ENCODE data around the gene GNAQ. TPM values are rescaled to one million over a fixed set of nuclear protein-coding genes. Genes with fewer than 3 reads are reported as not detected.
"Not testable (repeated sequence)": the region's sequence is repeated elsewhere in the genome, so short reads cannot be mapped to it uniquely, and the experiment has no call there.

Gene GNAQ
- polyA plus RNA-seq, 1 donor (not counting 4 experiments of a cell fraction or from before 2014, with no cell fraction given), result 64.3 TPM

- Histone ChIP-seq H3K4me3 (ENCODE audit: control insufficient read depth in 2 of 3, extremely low read depth in 1 of 3, insufficient read depth in 2 of 3, low read depth in 1 of 3, low read length in 3 of 3) (no peak overlapping the region), H3K9ac (ENCODE audit: control insufficient read depth, extremely low read depth, insufficient read depth, low read length) (no peak overlapping the region), H3K4me2 (ENCODE audit: control insufficient read depth, extremely low read depth, insufficient read depth, low read depth, low read length) (no peak overlapping the region), H4K20me1 (ENCODE audit: control insufficient read depth, extremely low read depth, insufficient read depth, low read length) (no peaks in the 10 kb centered on the region), H3K36me3 (ENCODE audit: control insufficient read depth in 2 of 2, extremely low read depth in 1 of 2, insufficient read depth in 2 of 2, low read length in 2 of 2) (peaks cover 0 to 9% of the 10 kb centered on the region in 2 experiments), H3K9me3 (ENCODE audit: control insufficient read depth, low read depth, low read length) (no peaks in the 10 kb centered on the region), H3K27ac (ENCODE audit: control insufficient read depth, insufficient read depth, low read length) (no peak overlapping the region), H2AFZ (ENCODE audit: control insufficient read depth, low read length) (no peak overlapping the region), H3K4me1 (ENCODE audit: control insufficient read depth, extremely low read depth, insufficient read depth, low read length) (no peaks in the 10 kb centered on the region), H3K9me1 (ENCODE audit: control insufficient read depth, extremely low read depth, insufficient read depth, low read length) (no peaks in the 10 kb centered on the region), H3K79me2 (ENCODE audit: control insufficient read depth, insufficient read depth, low read length) (no peaks in the 10 kb centered on the region), H3K27me3 (ENCODE audit: control insufficient read depth, extremely low read depth, insufficient read depth, low read length) (no peaks in the 10 kb centered on the region)
- dilution Hi-C loops (cut with MboI; ENCODE audit: extremely low pct_ligation_motif_present, low sequenced_read_pairs), result no loop called here
- FAIRE-seq (no peak), DNase-seq (ENCODE audit: low read depth, low spot score) (no peak)
- TF ChIP-seq EZH2 (IDR thresholded peaks at IDR 0.05; ENCODE audit: low read length), result no peak
- no peak for TF ChIP-seq CTCF (optimal IDR thresholded peaks at IDR 0.05 in 1 of 3, IDR thresholded peaks at IDR 0.05 in 1 of 3, conservative IDR thresholded peaks at IDR 0.05 in 1 of 3; ENCODE audit: extremely low read depth in 1 of 3, insufficient read depth in 2 of 3, low read length in 3 of 3)
Observed at GRCh38 chr9:77725820-77726219, 305.8 kb downstream of the GNAQ start.

GRCh38 chr9:77725046-77725694 is 306.4 kb downstream of the GNAQ start:
- no peaks in the 10 kb centered on the region for H3K9me3 ChIP-seq (ENCODE audit: control insufficient read depth, low read depth, low read length)
- no peak overlapping the region for H3K27ac ChIP-seq (ENCODE audit: control insufficient read depth, insufficient read depth, low read length)
- TF ChIP-seq CTCF (optimal IDR thresholded peaks at IDR 0.05 in 1 of 3, IDR thresholded peaks at IDR 0.05 in 1 of 3, conservative IDR thresholded peaks at IDR 0.05 in 1 of 3; ENCODE audit: extremely low read depth in 1 of 3, insufficient read depth in 2 of 3, low read length in 3 of 3), result no peak
- no peak for TF ChIP-seq EZH2 (IDR thresholded peaks at IDR 0.05; ENCODE audit: low read length)
- no peak for FAIRE-seq
- H3K4me2 ChIP-seq (ENCODE audit: control insufficient read depth, extremely low read depth, insufficient read depth, low read depth, low read length), result no peak overlapping the region
- no peak overlapping the region for H3K9ac ChIP-seq (ENCODE audit: control insufficient read depth, extremely low read depth, insufficient read depth, low read length)
- H3K9me1 ChIP-seq (ENCODE audit: control insufficient read depth, extremely low read depth, insufficient read depth, low read length), result no peaks in the 10 kb centered on the region
- H3K79me2 ChIP-seq (ENCODE audit: control insufficient read depth, insufficient read depth, low read length), result no peaks in the 10 kb centered on the region
- no peaks in the 10 kb centered on the region for H3K27me3 ChIP-seq (ENCODE audit: control insufficient read depth, extremely low read depth, insufficient read depth, low read length)
- no peaks in the 10 kb centered on the region for H4K20me1 ChIP-seq (ENCODE audit: control insufficient read depth, extremely low read depth, insufficient read depth, low read length)
- dilution Hi-C loops (cut with MboI; ENCODE audit: extremely low pct_ligation_motif_present, low sequenced_read_pairs), result no loop called here
- no peak for DNase-seq (ENCODE audit: low read depth, low spot score)
- peaks cover 0 to 9% of the 10 kb centered on the region in 2 experiments for H3K36me3 ChIP-seq (ENCODE audit: control insufficient read depth in 2 of 2, extremely low read depth in 1 of 2, insufficient read depth in 2 of 2, low read length in 2 of 2)
- no peak overlapping the region for H2AFZ ChIP-seq (ENCODE audit: control insufficient read depth, low read length)
- no peak overlapping the region for H3K4me3 ChIP-seq (ENCODE audit: control insufficient read depth in 2 of 3, extremely low read depth in 1 of 3, insufficient read depth in 2 of 3, low read depth in 1 of 3, low read length in 3 of 3)
- no peaks in the 10 kb centered on the region for H3K4me1 ChIP-seq (ENCODE audit: control insufficient read depth, extremely low read depth, insufficient read depth, low read length)

GRCh38 chr9:77721156-77721555 is 310.5 kb downstream of the GNAQ start:
- H4K20me1 ChIP-seq (ENCODE audit: control insufficient read depth, extremely low read depth, insufficient read depth, low read length); H3K9ac ChIP-seq (ENCODE audit: control insufficient read depth, extremely low read depth, insufficient read depth, low read length); H3K9me3 ChIP-seq (ENCODE audit: control insufficient read depth, low read depth, low read length); H3K4me2 ChIP-seq (ENCODE audit: control insufficient read depth, extremely low read depth, insufficient read depth, low read depth, low read length); H3K4me1 ChIP-seq (ENCODE audit: control insufficient read depth, extremely low read depth, insufficient read depth, low read length); DNase-seq (ENCODE audit: low read depth, low spot score); H3K27ac ChIP-seq (ENCODE audit: control insufficient read depth, insufficient read depth, low read length); H2AFZ ChIP-seq (ENCODE audit: control insufficient read depth, low read length); H3K4me3 ChIP-seq (ENCODE audit: control insufficient read depth in 2 of 3, extremely low read depth in 1 of 3, insufficient read depth in 2 of 3, low read depth in 1 of 3, low read length in 3 of 3); H3K27me3 ChIP-seq (ENCODE audit: control insufficient read depth, extremely low read depth, insufficient read depth, low read length); H3K36me3 ChIP-seq (ENCODE audit: control insufficient read depth in 2 of 2, extremely low read depth in 1 of 2, insufficient read depth in 2 of 2, low read length in 2 of 2); H3K79me2 ChIP-seq (ENCODE audit: control insufficient read depth, insufficient read depth, low read length); H3K9me1 ChIP-seq (ENCODE audit: control insufficient read depth, extremely low read depth, insufficient read depth, low read length); dilution Hi-C loops (cut with MboI; ENCODE audit: extremely low pct_ligation_motif_present, low sequenced_read_pairs): not testable (repeated sequence)
- FAIRE-seq, result peak; percentile 26

All from keratinocyte (primary cell).